Adrenal gland (tissue), 12 donors: ENCODE results near the gene SLC39A5. TPM values are rescaled to one million over a fixed set of nuclear protein-coding genes. Genes with fewer than 3 reads are reported as not detected.

Experiments
- DNase-seq, 7 donors: peaks; one replicate each; pipeline ENCODE4 v3.0.0-alpha.2; 2019 to 2020
- H3K27ac ChIP-seq, 5 donors: fragments of 200-600 bp; sonication (generic) in 4 of 5; 1 replicate in 3 of 5; 2 replicates in 2 of 5; pipeline versions ENCODE4 v1.5.1 to v1.8.0; 2016 to 2020; ENCODE audit warnings: mild to moderate bottlenecking in 1 of 5
- H3K27me3 ChIP-seq: fragments of 200-600 bp; 2 replicates; pipeline ENCODE4 v1.8.0; 2021
- H3K36me3 ChIP-seq, 2 donors: fragments of 200-600 bp; replicated peaks in 1 of 2; 1 replicate in 1 of 2; 2 replicates in 1 of 2; pipeline versions ENCODE4 v1.5.1 to v1.8.0; 2018 to 2022
- H3K4me1 ChIP-seq, 2 donors: fragments of 200-600 bp; replicated peaks in 1 of 2; 1 replicate in 1 of 2; 2 replicates in 1 of 2; pipeline versions ENCODE4 v1.5.1 to v1.8.0; 2018 to 2021
- H3K4me3 ChIP-seq, 4 donors: fragments of 200-600 bp; sonication (generic) in 3 of 4; one replicate each; pipeline ENCODE4 v1.5.1; 2016 to 2018
- H3K9me3 ChIP-seq, 3 donors: fragments of 200-600 bp; sonication (generic) in 1 of 3; replicated peaks in 1 of 3; 1 replicate in 2 of 3; 2 replicates in 1 of 3; pipeline versions ENCODE4 v1.5.1 to v1.8.0; 2016 to 2021
- POLR2A ChIP-seq, 2 donors: fragments of 450-650 bp; IDR thresholded peaks; one replicate each; pipeline ENCODE4 v1.6.1; 2017; ENCODE audit warnings: antibody characterized with exemption in 2 of 2, mild to moderate bottlenecking in 2 of 2, moderate library complexity in 1 of 2
- WGBS, 4 donors: extraction: QIAGEN DNeasy Blood & Tissue Kit in 2 of 4; methylation state at CpG; one replicate each; pipeline versions ENCODE4 v1.1.5 to v1.1.7; 2013 to 2017; 5-methylcytosine and 5-hydroxymethylcytosine counted together
- intact Hi-C, 2 donors: fragments of 100-400 bp; cut with DNase I; formaldehyde crosslinking; loops; one replicate each; pipeline versions ENCODE4 v1.14.1 to v1.15.0; 2022 to 2023
- polyA plus RNA-seq, 3 donors: library from polyadenylated mRNA; stranded (reverse); fragments of 200-250 nt in 2 of 3; fragments of 350-450 nt in 1 of 3; fragmentation: Illumina TruSeq in 1 of 3; extraction: RNeasy Lipid Tissue Mini Kit (QIAGEN cat#74804) in 1 of 3; gene quantifications; one replicate each; pipeline ENCODE4 v1.2.3, GENCODE V29; 2013 to 2014
- total RNA-seq, 9 donors: library from RNA; depleted of rRNA in 4 of 9; stranded (reverse); fragments of >200 nt in 4 of 9; fragments of 120-200 nt in 1 of 9; fragmentation: NEBNext Ultra II Directional in 1 of 9; extraction: Animal tissue kit (Norgen Biotek cat#: 25700) in 1 of 9; gene quantifications; one replicate each; pipeline versions ENCODE4 v1.1.0 to v1.2.4, GENCODE V29; 2013 to 2023
- TF ChIP-seq, protein P1 (sequence below), 6 experiments: fragments of 450-650 bp in 4 of 6; fragments of 200-600 bp in 2 of 6; sonication (generic) in 1 of 6; IDR thresholded peaks; 1 replicate in 5 of 6; 2 replicates in 1 of 6; pipeline versions ENCODE4 v1.5.1 to v1.8.0; 2016 to 2021; ENCODE audit warnings: antibody characterized with exemption in 6 of 6, mild to moderate bottlenecking in 2 of 6, moderate library complexity in 1 of 6
- donor health status: healthy with polysubstance abuse.
- donor health status: Bipolar disorder and iron deficiency.
- donor health status: DM: yes; HTN: yes; CAD: no.
- donor health status: DM: no; HTN: no; CAD: no.
- donor health status: DM: no; HTN: no; CAD: no.
- donor health status: DM: yes; HTN: yes; CAD: no.

Gene SLC39A5
- total and polyA plus RNA-seq, 12 donors = 0.50 to 2.0 (median 0.65) TPM; not detected in 7

DNA sequence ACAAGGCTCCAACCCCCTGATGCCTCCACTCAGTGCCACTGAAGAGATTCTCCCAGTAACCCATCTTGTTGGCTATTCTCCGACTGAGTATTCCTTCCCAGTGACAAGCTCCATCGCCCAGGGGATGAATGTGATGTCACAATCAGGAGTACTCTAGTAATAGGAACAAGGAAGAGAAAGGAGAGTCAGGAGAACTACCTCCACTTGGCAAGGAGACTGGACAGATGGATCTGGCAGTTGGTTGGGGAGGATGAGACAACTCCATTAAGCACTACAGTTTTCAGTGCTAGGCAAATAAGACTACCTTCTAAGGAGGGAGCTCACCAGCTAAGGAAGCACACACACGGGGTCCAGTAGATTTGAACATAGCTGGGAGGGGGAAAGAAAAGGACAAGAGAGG is 13.4 kb upstream of the SLC39A5 start:
- Histone ChIP-seq H3K4me3 (no peak overlapping the region), H3K27me3 (no peaks in the 10 kb centered on the region), H3K36me3 (peaks cover 0 to 48% of the 10 kb centered on the region in 2 donors), H3K27ac (no peak overlapping the region), H3K9me3 (no peaks in the 10 kb centered on the region), H3K4me1 (peaks cover 10 to 13% of the 10 kb centered on the region in 2 donors)
- TF ChIP-seq POLR2A (IDR thresholded peaks at IDR 0.05) = no peak
- TF ChIP-seq, protein P1, sequence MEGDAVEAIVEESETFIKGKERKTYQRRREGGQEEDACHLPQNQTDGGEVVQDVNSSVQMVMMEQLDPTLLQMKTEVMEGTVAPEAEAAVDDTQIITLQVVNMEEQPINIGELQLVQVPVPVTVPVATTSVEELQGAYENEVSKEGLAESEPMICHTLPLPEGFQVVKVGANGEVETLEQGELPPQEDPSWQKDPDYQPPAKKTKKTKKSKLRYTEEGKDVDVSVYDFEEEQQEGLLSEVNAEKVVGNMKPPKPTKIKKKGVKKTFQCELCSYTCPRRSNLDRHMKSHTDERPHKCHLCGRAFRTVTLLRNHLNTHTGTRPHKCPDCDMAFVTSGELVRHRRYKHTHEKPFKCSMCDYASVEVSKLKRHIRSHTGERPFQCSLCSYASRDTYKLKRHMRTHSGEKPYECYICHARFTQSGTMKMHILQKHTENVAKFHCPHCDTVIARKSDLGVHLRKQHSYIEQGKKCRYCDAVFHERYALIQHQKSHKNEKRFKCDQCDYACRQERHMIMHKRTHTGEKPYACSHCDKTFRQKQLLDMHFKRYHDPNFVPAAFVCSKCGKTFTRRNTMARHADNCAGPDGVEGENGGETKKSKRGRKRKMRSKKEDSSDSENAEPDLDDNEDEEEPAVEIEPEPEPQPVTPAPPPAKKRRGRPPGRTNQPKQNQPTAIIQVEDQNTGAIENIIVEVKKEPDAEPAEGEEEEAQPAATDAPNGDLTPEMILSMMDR (IDR thresholded peaks at IDR 0.05) = no peak
- 73 to 89% (median 81%) methylated on average over 3 of the region's 3 CpGs for WGBS, 4 donors
- intact Hi-C loops = no loop called here
- no peak for DNase-seq

DNA sequence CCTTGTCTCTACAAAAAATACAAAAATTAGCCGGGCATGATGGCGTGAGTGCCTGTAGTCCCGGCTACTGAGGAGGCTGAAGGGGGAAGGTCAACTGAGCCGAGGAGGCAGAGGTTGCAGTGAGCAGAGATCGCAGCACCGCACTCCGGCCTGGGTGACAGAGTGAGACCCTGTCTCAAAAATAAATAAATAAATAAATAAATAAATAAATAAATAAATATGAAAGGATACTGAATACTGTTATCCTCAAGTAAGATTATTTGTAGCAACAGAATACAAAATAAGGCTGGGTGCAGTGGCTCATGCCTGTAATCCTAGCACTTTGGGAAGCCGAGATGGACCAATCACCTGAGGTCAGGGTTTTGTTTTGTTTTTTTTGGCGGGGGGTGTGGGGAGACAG is 10.0 kb upstream of the SLC39A5 start:
- intact Hi-C loops = loop anchor here in 1 of 2 donors (5.0 kb wide), 1 partner anchor 37 kb away; the partner anchor contains the start of gene ANKRD52
- TF ChIP-seq POLR2A (IDR thresholded peaks at IDR 0.05) = no peak

DNA sequence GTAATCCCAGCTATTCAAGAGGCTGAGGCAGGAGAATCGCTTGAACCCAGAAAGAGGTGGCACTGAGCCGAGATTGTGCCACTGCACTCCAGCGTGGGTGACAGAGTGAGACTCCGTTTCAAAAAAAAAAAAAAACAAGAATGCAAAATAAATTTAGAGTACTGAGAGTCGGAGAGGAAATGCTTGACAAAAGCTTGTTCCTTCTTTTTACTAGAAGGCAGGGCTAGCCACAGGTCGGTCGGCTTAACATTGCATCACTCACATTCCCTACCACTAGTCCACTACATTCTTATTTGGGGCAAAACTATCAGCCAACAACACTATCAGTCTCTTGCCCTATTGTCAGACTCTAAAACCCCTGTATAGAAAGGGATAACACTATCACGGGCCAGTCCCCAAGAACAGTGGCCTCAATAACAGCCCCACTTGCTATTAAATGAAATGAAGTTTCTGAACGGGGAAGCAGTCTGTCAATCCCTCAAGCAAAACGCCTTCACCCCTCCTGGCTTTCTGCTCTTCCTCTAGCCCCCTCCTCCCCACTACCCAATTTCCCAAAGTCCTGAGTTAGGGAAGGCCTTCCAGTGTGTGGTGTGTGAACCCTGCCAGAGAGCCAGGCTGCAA is 9.1 kb upstream of the SLC39A5 start:
- H3K4me3 ChIP-seq = peak overlapping the region; percentile 73 to 97 (median 79)
- intact Hi-C loops = loop anchor here in 1 of 2 donors (5.0 kb wide), 1 partner anchor 37 kb away; the partner anchor contains the start of gene ANKRD52
- TF ChIP-seq POLR2A (IDR thresholded peaks at IDR 0.05) = peak in 1 of 2 donors; percentile 49
- TF ChIP-seq, protein P1 (IDR thresholded peaks at IDR 0.05) = no peak

More for the DNA sequence above, 10.0 kb upstream of the SLC39A5 start:
- H3K9me3 ChIP-seq = no peaks in the 10 kb centered on the region
- no peak for DNase-seq
- H3K4me3 ChIP-seq = no peak overlapping the region
- peak overlapping the region in 3 of 5 donors; percentile 93 to 99 (median 98) for H3K27ac ChIP-seq
- peaks cover 0 to 15% of the 10 kb centered on the region in 2 donors for H3K36me3 ChIP-seq
- 81 to 85% (median 84%) methylated on average over 9 of the region's 9 CpGs for WGBS, 4 donors
- H3K27me3 ChIP-seq = no peaks in the 10 kb centered on the region
- H3K4me1 ChIP-seq = peaks cover 14 to 35% of the 10 kb centered on the region in 2 donors

DNA sequence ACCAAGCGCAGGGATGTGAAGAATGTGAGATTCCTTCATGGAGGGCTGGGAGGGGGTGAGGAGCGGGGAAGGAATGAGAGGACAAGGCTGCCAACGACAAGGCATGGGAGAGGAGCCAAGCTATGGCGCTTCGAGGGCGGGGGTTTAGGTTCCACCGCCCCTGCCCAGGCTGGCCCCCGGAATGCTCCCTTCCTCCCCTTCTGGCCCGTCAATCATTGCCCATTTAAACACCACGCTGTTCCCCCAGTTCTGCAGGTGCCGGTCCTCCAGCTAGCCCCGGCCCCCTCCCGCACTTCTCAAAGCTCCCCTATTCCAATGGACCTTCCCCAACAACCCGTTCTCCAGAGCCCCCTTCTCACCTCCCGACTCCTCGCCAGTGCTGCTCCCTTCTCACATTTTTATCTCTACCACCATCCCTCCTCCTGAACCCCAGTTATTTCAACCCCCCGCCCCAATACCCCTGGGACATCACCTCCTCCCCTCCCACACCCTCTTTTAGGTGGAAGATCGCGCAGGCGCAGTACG is 8.6 kb upstream of the SLC39A5 start:
- Histone ChIP-seq H3K9me3 (no peaks in the 10 kb centered on the region), H3K27ac (peak overlapping the region; percentile 88 to 99 (median 98)), H3K27me3 (no peaks in the 10 kb centered on the region), H3K4me3 (peak overlapping the region; percentile 73 to 97 (median 79)), H3K36me3 (peaks cover 0 to 4% of the 10 kb centered on the region in 2 donors), H3K4me1 (peaks cover 18 to 42% of the 10 kb centered on the region in 2 donors)
- intact Hi-C loops = loop anchor here in 1 of 2 donors (5.0 kb wide), 1 partner anchor 36 kb away; the partner anchor contains the start of gene ANKRD52
- TF ChIP-seq, protein P1 (IDR thresholded peaks at IDR 0.05) = no peak
- TF ChIP-seq POLR2A (IDR thresholded peaks at IDR 0.05) = no peak
- WGBS, 4 donors = 0 to 1% (median 0%) methylated on average over 19 to 21 of the region's 21 CpGs
- DNase-seq = peak; percentile 66 to 89 (median 81)

More for the DNA sequence above, 9.1 kb upstream of the SLC39A5 start:
- DNase-seq = peak in 4 of 7 donors; percentile 34 to 72 (median 50)
- WGBS, 4 donors = 2 to 5% (median 3%) methylated on average over 10 of the region's 10 CpGs
- Histone ChIP-seq H3K27me3 (no peaks in the 10 kb centered on the region), H3K36me3 (peaks cover 0 to 9% of the 10 kb centered on the region in 2 donors), H3K9me3 (no peaks in the 10 kb centered on the region), H3K27ac (peak overlapping the region; percentile 88 to 99 (median 98)), H3K4me1 (peaks cover 18 to 42% of the 10 kb centered on the region in 2 donors)
